Psoas muscle (tissue), 8 donors: Measurements from ENCODE around the gene MYMX. TPM values are rescaled to one million over a fixed set of nuclear protein-coding genes. Genes with fewer than 3 reads are reported as not detected.

Experiments
- ATAC-seq, 4 donors: fragments of 200-7000 bp; cut with Tn5 transposase; one replicate each; pipeline ENCODE4 v1.9.1; 2020; ENCODE audit warnings: moderate library complexity in 3 of 4, mild to moderate bottlenecking in 2 of 4
- DNase-seq, 2 donors: peaks; one replicate each; pipeline ENCODE4 v3.0.0-alpha.2; 2020
- H3K27ac ChIP-seq: fragments of 200-600 bp; one replicate; pipeline ENCODE4 v1.8.0; 2022
- H3K27me3 ChIP-seq, 3 donors: fragments of 200-600 bp in 1 of 3; one replicate each; pipeline versions ENCODE4 v1.6.1 to v1.8.0; 2013 to 2022; ENCODE audit warnings: low read length in 2 of 3, mild to moderate bottlenecking in 2 of 3, moderate library complexity in 1 of 3; ENCODE audit not compliant: insufficient read depth in 3 of 3
- H3K36me3 ChIP-seq, 2 donors: fragments of 200-600 bp in 1 of 2; one replicate each; pipeline versions ENCODE4 v1.6.1 to v1.8.0; 2013 to 2022; ENCODE audit warnings: low read depth in 1 of 2, mild to moderate bottlenecking in 1 of 2, moderate library complexity in 1 of 2; ENCODE audit not compliant: insufficient read depth in 1 of 2
- H3K4me1 ChIP-seq: fragments of 200-600 bp; one replicate; pipeline ENCODE4 v1.8.0; 2022
- H3K4me3 ChIP-seq: fragments of 200-600 bp; one replicate; pipeline ENCODE4 v1.8.0; 2022; ENCODE audit warnings: mild to moderate bottlenecking
- H3K9me3 ChIP-seq: fragments of 200-600 bp; one replicate; pipeline ENCODE4 v1.8.0; 2022
- WGBS, 3 donors: extraction: QIAGEN DNeasy Blood & Tissue Kit; methylation state at CpG; one replicate each; pipeline versions ENCODE4 v1.1.6 to v1.1.7; 2013; 5-methylcytosine and 5-hydroxymethylcytosine counted together
- intact Hi-C, 2 donors: fragments of 100-400 bp; cut with DNase I; formaldehyde crosslinking; loops; one replicate each; pipeline versions ENCODE4 v1.11.0 to v1.14.2; 2022
- polyA plus RNA-seq, 3 donors: library from polyadenylated mRNA; stranded (reverse); fragments of 200-250 nt; gene quantifications; one replicate each; pipeline ENCODE4 v1.2.3, GENCODE V29; 2013
- total RNA-seq, 4 donors: library from RNA; stranded (reverse); fragmentation: NEBNext Ultra II Directional in 2 of 4; extraction: Animal tissue kit (Norgen Biotek cat#: 25700) in 2 of 4; gene quantifications; one replicate each; pipeline versions ENCODE4 v1.2.1 to v1.2.4, GENCODE V29; 2021 to 2023
- TF ChIP-seq, protein P1 (sequence below): fragments of 200-600 bp; IDR thresholded peaks from one replicate; pipeline ENCODE4 v1.8.0; 2022; ENCODE audit warnings: antibody characterized with exemption
- donor health status: healthy with polysubstance abuse.
- donor health status: DM: no; HTN: no; CAD: no; lungs with moderate emphysema.
- donor health status: Bipolar disorder and iron deficiency.
- donor health status: healthy.
- donor health status: DM: yes; HTN: yes; CAD: no.
- donor health status: DM: no; HTN: no; CAD: no.
- donor health status: DM: no; HTN: no; CAD: no.
- donor health status: DM: yes; HTN: yes; CAD: no.

Gene MYMX
- total and polyA plus RNA-seq, 7 donors: 0.09 to 0.61 (median 0.36) TPM; not detected in 2

GRCh38 chr6:44255871-44256774 lies 39.4 kb downstream of the MYMX start:
- peak overlapping the region; percentile 94 for H3K27ac ChIP-seq
- TF ChIP-seq, protein P1, sequence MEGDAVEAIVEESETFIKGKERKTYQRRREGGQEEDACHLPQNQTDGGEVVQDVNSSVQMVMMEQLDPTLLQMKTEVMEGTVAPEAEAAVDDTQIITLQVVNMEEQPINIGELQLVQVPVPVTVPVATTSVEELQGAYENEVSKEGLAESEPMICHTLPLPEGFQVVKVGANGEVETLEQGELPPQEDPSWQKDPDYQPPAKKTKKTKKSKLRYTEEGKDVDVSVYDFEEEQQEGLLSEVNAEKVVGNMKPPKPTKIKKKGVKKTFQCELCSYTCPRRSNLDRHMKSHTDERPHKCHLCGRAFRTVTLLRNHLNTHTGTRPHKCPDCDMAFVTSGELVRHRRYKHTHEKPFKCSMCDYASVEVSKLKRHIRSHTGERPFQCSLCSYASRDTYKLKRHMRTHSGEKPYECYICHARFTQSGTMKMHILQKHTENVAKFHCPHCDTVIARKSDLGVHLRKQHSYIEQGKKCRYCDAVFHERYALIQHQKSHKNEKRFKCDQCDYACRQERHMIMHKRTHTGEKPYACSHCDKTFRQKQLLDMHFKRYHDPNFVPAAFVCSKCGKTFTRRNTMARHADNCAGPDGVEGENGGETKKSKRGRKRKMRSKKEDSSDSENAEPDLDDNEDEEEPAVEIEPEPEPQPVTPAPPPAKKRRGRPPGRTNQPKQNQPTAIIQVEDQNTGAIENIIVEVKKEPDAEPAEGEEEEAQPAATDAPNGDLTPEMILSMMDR: no peak
- peak overlapping the region; percentile 94 for H3K4me3 ChIP-seq
- peaks cover 30% of the 10 kb centered on the region for H3K4me1 ChIP-seq
- WGBS, 3 donors: 32 to 39% (median 33%) methylated on average over 13 to 15 of the region's 15 CpGs
- no peaks in the 10 kb centered on the region for H3K9me3 ChIP-seq
- H3K27me3 ChIP-seq: no peaks in the 10 kb centered on the region
- H3K36me3 ChIP-seq: peaks cover 12 to 58% of the 10 kb centered on the region in 2 donors
- DNase-seq: peak in 1 of 2 donors; percentile 49
- ATAC-seq: peak; percentile 2 to 18 (median 5)
- intact Hi-C loops: no loop called here

DNA sequence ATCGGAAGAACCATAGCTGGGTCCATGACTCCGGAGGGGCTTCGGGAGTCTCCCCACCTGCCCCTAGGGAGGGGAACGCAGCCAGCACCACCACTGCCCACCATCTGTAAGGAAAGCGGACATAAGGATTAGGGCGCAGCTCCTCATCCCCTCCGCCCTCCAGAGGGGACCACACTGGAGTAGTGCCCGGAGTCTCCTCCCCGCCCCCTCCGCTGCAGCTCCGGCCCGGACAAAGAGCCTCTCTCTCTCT lies 40.0 kb downstream of the MYMX start:
- intact Hi-C loops: no loop called here
- TF ChIP-seq, protein P1: no peak

GRCh38 chr6:44257025-44257752 lies 40.5 kb downstream of the MYMX start, which contains the start of gene SLC35B2:
TSS of gene SLC35B2 (minus strand) at chr6:44257528. CDS start at chr6:44257410, 118 bp downstream.
- peak within 1 kb of the TSS; percentile 94 for H3K27ac ChIP-seq
- DNase-seq (peak; percentile 72 to 86), ATAC-seq (peak; percentile 69 to 78 (median 74))
- no peaks in the 10 kb centered on the region for H3K27me3 ChIP-seq
- no peaks in the 10 kb centered on the region for H3K9me3 ChIP-seq
- H3K36me3 ChIP-seq: peaks cover 8 to 53% of the 10 kb centered on the region in 2 donors
- H3K4me1 ChIP-seq: peaks cover 27% of the 10 kb centered on the region
- TF ChIP-seq, protein P1: peak; percentile 85
- intact Hi-C loops: no loop called here
- 0 to 1% (median 1%) methylated on average over 17 to 80 of the region's 80 CpGs for WGBS, 3 donors
- H3K4me3 ChIP-seq: peak within 1 kb of the TSS; percentile 94

More for the DNA sequence above, 40.0 kb downstream of the MYMX start:
- H3K27ac ChIP-seq: peak overlapping the region; percentile 94
- no peaks in the 10 kb centered on the region for H3K27me3 ChIP-seq
- H3K36me3 ChIP-seq: peaks cover 11 to 58% of the 10 kb centered on the region in 2 donors
- 3 to 5% (median 4%) methylated on average over 8 to 12 of the region's 12 CpGs for WGBS, 3 donors
- H3K9me3 ChIP-seq: no peaks in the 10 kb centered on the region
- peaks cover 30% of the 10 kb centered on the region for H3K4me1 ChIP-seq
- H3K4me3 ChIP-seq: peak overlapping the region; percentile 94
- ATAC-seq (peak in 1 of 4 donors; percentile 53), DNase-seq (no peak)

DNA sequence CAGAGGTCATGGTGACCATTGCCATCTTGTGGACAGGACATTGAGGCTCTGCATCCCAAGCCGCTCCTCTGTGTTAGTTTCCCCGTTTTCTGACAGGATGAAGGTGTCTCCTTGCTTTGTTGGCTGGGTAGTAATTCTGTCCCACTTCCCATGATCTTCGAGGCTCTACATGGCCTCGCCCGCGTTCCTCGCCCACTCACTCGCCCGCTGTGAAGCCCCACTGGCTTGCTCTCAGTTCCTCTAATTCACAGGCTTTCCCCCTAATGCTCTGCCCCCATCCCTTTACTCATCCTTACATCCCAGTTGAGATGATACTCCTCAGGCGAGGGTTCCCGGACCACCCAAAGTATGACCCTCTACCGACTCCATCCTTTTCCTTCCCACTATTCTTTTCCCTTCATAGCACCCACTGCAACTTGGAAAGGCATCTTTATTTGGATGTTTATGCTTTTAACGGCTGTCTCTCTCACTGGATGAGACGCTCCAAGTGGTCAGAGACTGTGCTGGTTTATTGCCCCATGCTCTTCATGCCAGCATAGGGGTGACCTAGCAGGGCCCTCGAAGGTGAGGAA lies 41.1 kb downstream of the MYMX start:
- peaks cover 21% of the 10 kb centered on the region for H3K4me1 ChIP-seq
- peaks cover 6 to 46% of the 10 kb centered on the region in 2 donors for H3K36me3 ChIP-seq
- H3K9me3 ChIP-seq: no peaks in the 10 kb centered on the region
- intact Hi-C loops: no loop called here
- peak overlapping the region; percentile 94 for H3K27ac ChIP-seq
- no peaks in the 10 kb centered on the region for H3K27me3 ChIP-seq
- 19 to 23% (median 22%) methylated on average over 15 of the region's 15 CpGs for WGBS, 3 donors
- TF ChIP-seq, protein P1: no peak
- ATAC-seq: no peak
- H3K4me3 ChIP-seq: peak overlapping the region; percentile 94
- no peak for DNase-seq
